ENCODE measurements around the gene OR7G1. TPM values are rescaled to one million over a fixed set of nuclear protein-coding genes. Genes with fewer than 3 reads are reported as not detected.

OR7G1 gene
- total and polyA plus RNA-seq, 2 of the 4 experiments (the other 2 are of a cell fraction): not detected

DNA sequence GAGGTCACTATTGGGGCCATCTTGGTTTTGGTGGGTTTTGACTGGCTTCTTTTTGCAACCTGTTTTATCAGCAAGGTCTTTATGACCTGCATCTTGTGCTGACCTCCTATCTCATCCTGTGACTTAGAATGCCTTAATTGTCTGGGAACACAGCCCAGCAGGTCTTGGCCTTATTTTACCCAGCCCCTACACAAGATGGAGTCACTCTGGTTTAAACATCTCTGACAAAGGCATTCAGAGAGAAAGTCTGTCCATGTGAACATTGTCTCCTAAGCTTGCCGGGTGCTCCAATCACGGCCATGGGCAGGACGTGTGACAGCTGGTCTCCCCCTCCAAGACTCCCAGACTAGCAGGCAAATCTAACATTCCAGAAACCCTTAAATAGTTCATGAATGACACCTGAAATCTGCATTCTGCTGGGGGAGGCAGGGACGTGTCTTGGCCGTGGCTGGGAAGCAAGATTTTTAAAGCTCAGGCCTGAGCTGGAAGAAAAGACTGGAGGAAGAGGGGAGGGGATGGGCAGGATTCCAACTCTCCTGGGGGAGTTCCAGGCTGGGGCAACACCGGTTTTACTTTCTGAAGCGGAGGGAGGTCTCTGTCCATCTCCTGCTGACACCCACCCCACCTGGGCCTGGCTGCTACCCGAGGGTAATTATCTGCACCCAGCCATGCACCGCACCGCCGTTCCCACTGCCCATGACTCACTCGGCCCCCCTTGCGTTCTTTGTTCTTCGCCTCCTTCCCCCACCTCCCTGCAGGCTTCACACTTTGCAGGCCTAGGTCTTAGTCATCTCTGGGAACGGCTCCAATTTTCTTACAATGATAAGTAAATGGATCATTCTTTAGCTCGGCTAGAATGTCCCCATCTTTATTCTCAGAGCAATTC lies 40.3 kb downstream of the OR7G1 start:
- Histone ChIP-seq H2AFZ (replicated peaks; ENCODE audit: low read length, poor library complexity) (no peak overlapping the region), H4K8ac (ENCODE audit: low read depth in 2 of 2, low read length in 2 of 2) (no peak overlapping the region), H2AK5ac (ENCODE audit: low read depth, low read length) (no peak overlapping the region), H4K5ac (ENCODE audit: low read depth, low read length) (no peak overlapping the region), H3K14ac (replicated peaks; ENCODE audit: low read depth, low read length) (no peak overlapping the region), H2AK9ac (replicated peaks; ENCODE audit: low read depth, low read length, poor library complexity) (no peak overlapping the region), H2BK15ac (ENCODE audit: low read depth, low read length) (no peak overlapping the region), H3K9me1 (ENCODE audit: insufficient read depth, low read length) (no peaks in the 10 kb centered on the region), H3K56ac (ENCODE audit: extremely low read depth, insufficient read depth, low read length) (no peak overlapping the region), H4K20me1 (ENCODE audit: insufficient read depth, low read length) (no peaks in the 10 kb centered on the region), H3K18ac (ENCODE audit: low read depth, low read length) (no peak overlapping the region), H3K4me2 (ENCODE audit: low read depth, low read length) (no peak overlapping the region), H3K27ac (ENCODE audit: insufficient read depth, low read length) (no peak overlapping the region), H3K79me1 (ENCODE audit: low read depth in 1 of 2, low read length in 2 of 2) (no peaks in the 10 kb centered on the region), H3K9me3 (ENCODE audit: control insufficient read depth, insufficient read depth, low read length) (peaks cover 9% of the 10 kb centered on the region; the same call in 1 of the 2 replicates), H3K4ac (ENCODE audit: low read depth, low read length) (no peak overlapping the region), H3K4me1 (ENCODE audit: control insufficient read depth, insufficient read depth, low read length) (no peaks in the 10 kb centered on the region), H2BK20ac (ENCODE audit: low read depth, low read length) (no peak overlapping the region), H3K27me3 (ENCODE audit: control insufficient read depth, insufficient read depth, low read length) (no peaks in the 10 kb centered on the region), H3K36me3 (ENCODE audit: control insufficient read depth, insufficient read depth, low read length) (no peaks in the 10 kb centered on the region), H4K91ac (ENCODE audit: insufficient read depth, low read depth, low read length) (no peak overlapping the region), H3K9ac (ENCODE audit: low read depth, low read length) (no peak overlapping the region), H3K23ac (ENCODE audit: low read depth, low read length) (no peak overlapping the region), H2BK120ac (ENCODE audit: low read depth, low read length) (no peak overlapping the region), H2BK5ac (ENCODE audit: low read depth, low read length, poor library complexity, severe bottlenecking) (no peak overlapping the region), H3K4me3 (ENCODE audit: insufficient read depth, low read depth, low read length) (no peak overlapping the region)
- ChIA-PET CTCF (no interaction called here), POLR2A (ENCODE audit: unreplicated experiment) (no interaction called here)
- peak; percentile 83 for DNase-seq
- no TSS peak for BruUV-seq (replicated peaks)
- TF ChIP-seq CEBPB (IDR thresholded peaks at IDR 0.05; ENCODE audit: low read depth, low read length): no peak
- peak; percentile 68; the same call in 1 of the 2 replicates for TF ChIP-seq MAZ (IDR thresholded peaks at IDR 0.05; ENCODE audit: borderline replicate concordance, low read depth, low read length)
- TF ChIP-seq FOS (IDR thresholded peaks at IDR 0.05; ENCODE audit: low read depth, low read length): peak; percentile 41; the same call in 1 of the 2 replicates
- TF ChIP-seq, protein P1, sequence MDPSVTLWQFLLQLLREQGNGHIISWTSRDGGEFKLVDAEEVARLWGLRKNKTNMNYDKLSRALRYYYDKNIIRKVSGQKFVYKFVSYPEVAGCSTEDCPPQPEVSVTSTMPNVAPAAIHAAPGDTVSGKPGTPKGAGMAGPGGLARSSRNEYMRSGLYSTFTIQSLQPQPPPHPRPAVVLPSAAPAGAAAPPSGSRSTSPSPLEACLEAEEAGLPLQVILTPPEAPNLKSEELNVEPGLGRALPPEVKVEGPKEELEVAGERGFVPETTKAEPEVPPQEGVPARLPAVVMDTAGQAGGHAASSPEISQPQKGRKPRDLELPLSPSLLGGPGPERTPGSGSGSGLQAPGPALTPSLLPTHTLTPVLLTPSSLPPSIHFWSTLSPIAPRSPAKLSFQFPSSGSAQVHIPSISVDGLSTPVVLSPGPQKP (IDR thresholded peaks at IDR 0.05; ENCODE audit: borderline replicate concordance, low read depth, low read length): no peak
- TF ChIP-seq, protein P2, sequence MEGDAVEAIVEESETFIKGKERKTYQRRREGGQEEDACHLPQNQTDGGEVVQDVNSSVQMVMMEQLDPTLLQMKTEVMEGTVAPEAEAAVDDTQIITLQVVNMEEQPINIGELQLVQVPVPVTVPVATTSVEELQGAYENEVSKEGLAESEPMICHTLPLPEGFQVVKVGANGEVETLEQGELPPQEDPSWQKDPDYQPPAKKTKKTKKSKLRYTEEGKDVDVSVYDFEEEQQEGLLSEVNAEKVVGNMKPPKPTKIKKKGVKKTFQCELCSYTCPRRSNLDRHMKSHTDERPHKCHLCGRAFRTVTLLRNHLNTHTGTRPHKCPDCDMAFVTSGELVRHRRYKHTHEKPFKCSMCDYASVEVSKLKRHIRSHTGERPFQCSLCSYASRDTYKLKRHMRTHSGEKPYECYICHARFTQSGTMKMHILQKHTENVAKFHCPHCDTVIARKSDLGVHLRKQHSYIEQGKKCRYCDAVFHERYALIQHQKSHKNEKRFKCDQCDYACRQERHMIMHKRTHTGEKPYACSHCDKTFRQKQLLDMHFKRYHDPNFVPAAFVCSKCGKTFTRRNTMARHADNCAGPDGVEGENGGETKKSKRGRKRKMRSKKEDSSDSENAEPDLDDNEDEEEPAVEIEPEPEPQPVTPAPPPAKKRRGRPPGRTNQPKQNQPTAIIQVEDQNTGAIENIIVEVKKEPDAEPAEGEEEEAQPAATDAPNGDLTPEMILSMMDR (conservative IDR thresholded peaks at IDR 0.05; ENCODE audit: low read depth, low read length): no peak
- no peak for TF ChIP-seq MXI1 (IDR thresholded peaks at IDR 0.05; ENCODE audit: borderline replicate concordance, low read depth, low read length)
- peak; percentile 15; the same call in 1 of the 2 replicates for TF ChIP-seq BHLHE40 (IDR thresholded peaks at IDR 0.05; ENCODE audit: low read depth, low read length)
- TF ChIP-seq, protein P3, sequence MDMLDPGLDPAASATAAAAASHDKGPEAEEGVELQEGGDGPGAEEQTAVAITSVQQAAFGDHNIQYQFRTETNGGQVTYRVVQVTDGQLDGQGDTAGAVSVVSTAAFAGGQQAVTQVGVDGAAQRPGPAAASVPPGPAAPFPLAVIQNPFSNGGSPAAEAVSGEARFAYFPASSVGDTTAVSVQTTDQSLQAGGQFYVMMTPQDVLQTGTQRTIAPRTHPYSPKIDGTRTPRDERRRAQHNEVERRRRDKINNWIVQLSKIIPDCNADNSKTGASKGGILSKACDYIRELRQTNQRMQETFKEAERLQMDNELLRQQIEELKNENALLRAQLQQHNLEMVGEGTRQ (IDR thresholded peaks at IDR 0.05; ENCODE audit: low read depth, low read length): no peak
- in situ Hi-C loops (cut with MboI; ENCODE audit: low sequenced_read_pairs) (loop anchor here (25.0 kb wide), 1 partner anchor 413 kb away; no protein-coding TSS in a partner anchor), intact Hi-C loops (cut with micrococcal nuclease) (loop anchor here (1.0 kb wide), 1 partner anchor 243 kb away; the partner anchor contains the start of genes MBD3L1 and ZNF558), dilution Hi-C loops (cut with HindIII; ENCODE audit: low sequenced_read_pairs, unreplicated experiment) (no loop called here)
- 0% methylated on average over 1 of the region's 16 CpGs; no CpG with 5 or more reads in 1 of the 2 experiments for WGBS, 2 experiments (ENCODE audit: extremely low coverage in 2 of 2, insufficient read length in 1 of 2)
- ATAC-seq (ENCODE audit: low read depth): peak; percentile 78
